ENCODE results near the gene MRPL41.
"Not testable (repeated sequence)": the region's sequence is repeated elsewhere in the genome, so short reads cannot be mapped to it uniquely, and the experiment has no call there.

MRPL41 gene

DNA sequence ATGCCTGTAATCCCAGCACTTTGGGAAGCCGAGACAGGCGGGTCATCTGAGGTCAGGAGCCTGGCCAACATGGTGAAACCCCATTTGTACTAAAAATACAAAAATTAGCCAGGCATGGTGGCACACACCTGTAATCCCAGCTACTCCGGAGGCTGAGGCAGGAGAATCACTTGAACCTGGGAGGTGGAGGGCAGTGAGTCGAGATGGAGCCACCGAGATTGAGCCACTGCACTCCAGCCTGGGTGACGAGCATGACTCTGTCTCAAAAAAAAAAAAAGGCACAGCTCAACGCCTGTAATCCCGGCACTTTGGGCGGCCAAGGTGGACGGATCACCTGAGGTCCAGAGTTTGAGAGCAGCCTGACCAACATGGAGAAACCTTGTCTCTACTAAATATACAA, 2.0 kb downstream of the MRPL41 start:
- DNase-seq (ENCODE audit: low read depth), result not testable (repeated sequence)

- DNase-seq (ENCODE audit: low read depth), result no peak
These were observed 2.7 kb downstream of the MRPL41 start for GRCh38 chr9:137554349-137554748.

GRCh38 chr9:137555179-137555578, 3.5 kb downstream of the MRPL41 start:
- DNase-seq (ENCODE audit: low read depth), result no peak

GRCh38 chr9:137556069-137556838, 4.6 kb downstream of the MRPL41 start:
- DNase-seq (ENCODE audit: low read depth), result no peak

GRCh38 chr9:137558127-137558526, 6.4 kb downstream of the MRPL41 start:
- DNase-seq (ENCODE audit: low read depth), result no peak

- DNase-seq (ENCODE audit: low read depth), result no peak
These were observed 12.5 kb downstream of the MRPL41 start for GRCh38 chr9:137564134-137564533.

- no peak for DNase-seq (ENCODE audit: low read depth)
These were observed 13.2 kb downstream of the MRPL41 start for GRCh38 chr9:137564817-137565411.

- not testable (repeated sequence) for DNase-seq (ENCODE audit: low read depth)
These were observed 16.8 kb downstream of the MRPL41 start for GRCh38 chr9:137568445-137568844.

DNA sequence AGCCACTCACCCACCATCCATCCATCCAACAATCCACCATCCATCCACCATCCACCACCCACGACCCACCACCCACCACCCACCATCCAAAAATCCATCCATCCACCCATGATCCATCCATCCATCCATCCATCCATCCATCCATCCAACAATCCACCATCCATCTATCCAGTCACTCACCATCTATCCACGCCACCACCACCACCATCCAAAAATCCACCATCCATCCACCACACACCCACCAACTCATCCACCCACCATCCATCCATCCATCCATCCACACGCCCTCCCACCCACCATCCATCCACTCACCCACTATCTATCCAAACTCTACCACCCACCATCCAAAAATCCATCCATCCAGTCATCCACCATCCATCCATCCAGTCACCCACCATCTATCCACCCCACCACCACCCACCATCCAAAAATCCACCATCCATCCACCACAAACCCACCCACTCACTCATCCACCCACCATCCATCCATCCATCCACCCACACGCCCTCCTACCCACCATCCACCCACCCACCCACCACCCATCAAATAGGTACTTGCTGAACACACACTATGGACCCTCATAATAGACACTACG, 18.0 kb downstream of the MRPL41 start:
- no peak for DNase-seq (ENCODE audit: low read depth)

DNA sequence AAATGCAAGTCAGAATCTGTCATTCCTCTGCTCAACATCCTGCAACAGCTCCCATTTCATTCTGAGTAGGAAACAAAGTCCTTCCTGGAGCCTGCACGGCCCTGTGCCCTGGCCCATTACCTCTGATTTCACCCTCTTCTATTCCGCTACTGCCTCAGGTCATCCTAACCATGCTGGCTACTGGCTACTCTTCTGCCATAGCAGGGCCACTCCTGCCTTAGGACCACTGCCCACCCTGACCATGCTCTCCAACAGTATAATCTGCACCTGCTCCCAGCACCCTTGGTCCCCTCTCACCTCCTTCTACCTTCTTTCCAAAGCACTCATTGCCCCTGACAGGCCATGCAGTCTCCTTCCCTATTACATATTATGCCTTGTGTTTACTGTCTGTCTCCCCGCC, 18.9 kb downstream of the MRPL41 start:
- no peak for DNase-seq (ENCODE audit: low read depth)

DNA sequence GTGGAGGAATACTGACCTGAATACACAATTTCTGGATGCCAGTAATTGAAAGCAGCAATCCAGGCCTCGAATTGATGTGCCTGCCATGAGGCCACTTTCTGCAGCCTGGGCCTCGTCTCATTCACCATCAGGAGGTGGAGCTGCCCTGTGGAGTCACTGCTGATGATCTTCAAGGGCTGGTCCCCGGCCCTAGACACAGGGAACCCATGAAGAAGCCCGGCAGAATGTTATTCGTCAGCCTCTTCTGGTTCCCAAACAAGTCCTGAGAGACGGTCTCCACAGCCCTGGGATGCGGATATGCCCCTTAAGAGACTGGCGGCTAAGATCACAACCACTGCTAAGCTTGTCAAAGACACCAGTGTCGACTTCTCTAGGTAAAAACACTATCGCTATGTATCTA, 22.5 kb downstream of the MRPL41 start:
- no peak for DNase-seq (ENCODE audit: low read depth)

- no peak for DNase-seq (ENCODE audit: low read depth)
These were observed 23.7 kb downstream of the MRPL41 start for GRCh38 chr9:137575364-137575715.

DNA sequence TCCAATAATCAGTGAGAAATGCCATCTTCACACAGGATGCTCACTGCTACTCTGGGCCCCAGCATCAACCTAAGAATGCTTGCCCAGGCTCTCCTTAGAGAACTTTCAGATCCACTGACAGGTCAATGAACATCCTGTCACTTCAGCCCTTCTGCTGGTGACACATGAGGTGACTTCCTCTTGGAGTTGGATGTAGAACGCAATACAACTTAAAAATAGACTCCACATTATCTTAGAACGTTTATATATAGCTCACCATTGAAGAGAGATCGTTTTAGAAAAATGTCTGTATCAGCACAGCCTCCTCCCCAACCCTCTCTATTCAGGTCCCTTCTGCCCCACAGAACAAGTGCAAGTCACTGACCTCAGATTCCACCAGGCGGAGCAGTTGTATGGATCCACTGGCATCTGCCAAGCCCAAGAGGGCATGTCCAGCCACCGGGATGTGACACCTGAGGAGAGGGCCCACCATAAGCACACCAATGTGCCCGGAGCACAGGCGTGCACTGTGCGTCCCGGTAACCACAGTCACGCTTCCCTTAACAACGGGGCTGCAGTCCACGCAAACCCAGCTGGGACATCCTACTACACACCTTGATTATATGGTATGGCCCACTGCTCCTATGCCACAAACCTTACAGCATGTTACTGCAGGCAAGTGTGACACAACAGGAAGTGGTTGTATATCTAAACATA, 24.2 kb downstream of the MRPL41 start:
- DNase-seq (ENCODE audit: low read depth), result no peak

DNA sequence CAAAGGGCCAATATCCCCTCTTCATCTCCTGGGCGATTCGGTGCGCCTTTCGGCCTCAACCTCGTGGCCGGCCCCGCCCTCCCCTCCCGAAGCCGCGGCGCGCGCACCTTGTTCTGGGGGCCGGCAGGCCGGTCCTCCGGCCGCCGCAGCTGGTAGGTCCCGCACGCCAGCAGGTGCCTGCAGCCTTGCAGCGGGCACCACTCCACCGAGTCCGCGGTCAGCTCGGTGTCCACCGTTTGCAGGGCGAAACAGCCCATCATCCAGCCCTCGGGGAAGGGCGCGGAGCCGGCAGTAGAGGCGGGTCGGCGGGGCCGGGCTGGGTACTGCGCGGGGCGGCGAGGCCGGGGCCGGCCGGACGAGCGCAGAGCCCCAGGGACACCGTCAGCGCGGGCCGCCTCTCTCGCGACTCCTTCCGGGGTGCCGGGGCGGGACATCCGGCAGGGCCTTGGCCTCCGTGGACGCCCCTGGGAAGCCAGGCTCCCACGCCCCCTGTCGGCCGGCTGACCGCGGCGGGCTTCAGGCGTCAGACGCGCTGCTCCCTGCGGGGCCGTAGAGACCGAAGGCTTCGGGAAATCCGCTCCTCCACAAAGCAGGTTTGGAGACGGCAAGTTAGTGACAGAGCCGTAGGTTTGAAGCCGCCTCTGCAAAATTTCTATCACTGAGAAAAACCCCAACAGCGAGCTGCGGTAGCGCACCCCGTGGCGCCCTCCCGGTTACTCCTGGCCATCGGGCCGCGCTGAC, 27.0 kb downstream of the MRPL41 start, which contains the start of gene DPH7:
TSS of gene DPH7 (minus strand) at position 408 of the 741 bp plus-strand sequence. CDS start at position 260, 148 bp downstream.
- DNase-seq (ENCODE audit: low read depth), result peak; percentile 95

- no peak for DNase-seq (ENCODE audit: low read depth)
These were observed 27.6 kb downstream of the MRPL41 start for GRCh38 chr9:137579259-137579604.

- no peak for DNase-seq (ENCODE audit: low read depth)
These were observed 28.7 kb downstream of the MRPL41 start for GRCh38 chr9:137580209-137580953.

DNA sequence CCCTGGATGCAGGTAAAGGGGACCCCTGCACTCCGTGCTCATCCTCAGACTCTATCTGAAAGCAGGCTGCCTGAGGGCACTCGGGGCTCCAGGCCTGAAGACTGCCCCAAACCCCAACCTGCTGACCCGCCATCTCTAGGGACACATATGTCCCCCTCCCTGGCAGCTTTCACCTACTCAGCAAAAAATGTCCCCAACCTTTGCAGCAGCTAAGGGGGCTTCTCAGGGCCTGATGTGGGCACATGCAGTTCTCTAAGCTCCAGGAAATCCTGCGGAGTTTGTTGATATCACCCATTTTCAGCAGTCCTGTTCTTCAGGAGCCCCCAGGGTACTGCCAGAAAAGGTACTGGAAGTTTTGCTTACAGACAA, 29.3 kb downstream of the MRPL41 start:
- no peak for DNase-seq (ENCODE audit: low read depth)

DNA sequence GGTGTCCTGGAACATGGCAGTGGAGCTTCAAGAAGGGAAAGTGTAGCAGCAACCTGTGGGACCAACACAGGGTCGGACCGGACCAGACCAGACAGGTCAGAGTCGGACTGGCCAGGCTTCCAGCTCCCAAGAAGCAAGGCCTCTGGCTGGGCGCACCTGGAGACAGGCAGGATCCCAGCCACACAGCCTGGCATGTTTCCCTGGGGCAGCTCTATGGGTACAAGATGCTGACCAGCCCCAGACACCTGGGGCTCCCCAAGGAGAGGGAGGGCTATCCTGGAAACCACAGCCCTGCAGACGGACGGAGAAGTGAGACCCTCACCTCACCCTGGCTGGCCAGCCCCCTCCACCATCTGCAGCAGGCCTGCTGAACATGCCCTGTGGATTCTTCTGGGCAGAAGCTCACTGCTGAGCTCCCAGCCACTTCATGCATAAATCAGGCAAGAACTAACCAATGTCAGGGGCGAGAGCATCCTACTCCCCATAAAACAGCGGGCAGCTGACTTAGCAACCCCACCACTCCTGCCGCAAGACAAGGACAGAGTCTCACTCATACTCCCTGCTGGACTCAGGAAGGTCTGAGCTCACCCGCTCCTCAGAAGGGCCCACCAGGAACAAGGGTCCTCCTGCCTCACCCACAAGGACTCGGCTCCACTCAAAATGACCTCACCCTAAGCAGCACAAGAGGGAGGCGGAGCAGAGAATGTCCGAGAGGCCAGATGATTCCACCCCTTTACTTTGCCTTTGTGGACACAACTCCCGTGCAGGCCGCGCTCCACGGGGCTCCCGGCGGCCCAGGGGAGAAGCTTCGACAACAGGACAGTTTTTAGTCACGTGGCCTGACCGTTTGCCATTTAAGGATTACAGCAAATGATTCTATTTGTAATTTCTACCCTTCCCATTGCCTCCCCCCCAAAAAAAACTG, 29.9 kb downstream of the MRPL41 start:
- no peak for DNase-seq (ENCODE audit: low read depth)

GRCh38 chr9:137582286-137582860, 30.7 kb downstream of the MRPL41 start:
- DNase-seq (ENCODE audit: low read depth), result no peak

DNA sequence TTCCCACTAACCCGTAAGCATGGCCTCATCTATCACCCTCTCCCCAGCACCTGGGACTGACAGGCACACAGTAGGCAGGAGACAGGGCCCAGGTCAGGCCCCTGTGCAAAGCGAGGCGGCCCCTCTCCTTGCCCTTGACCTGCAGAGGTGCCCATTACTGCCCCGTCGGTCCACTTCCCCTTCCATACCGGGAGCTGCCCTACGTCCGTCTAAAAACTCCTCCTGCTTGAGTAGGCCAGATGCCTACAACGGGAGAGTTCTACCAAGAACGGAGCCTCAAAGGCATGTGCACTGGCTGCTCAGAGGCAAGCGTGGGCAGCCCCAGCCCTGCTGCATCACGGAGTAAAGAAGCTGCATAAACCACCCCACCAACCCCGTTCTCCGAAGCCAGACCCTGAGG, 31.7 kb downstream of the MRPL41 start:
- no peak for DNase-seq (ENCODE audit: low read depth)
